Smooth muscle cell (in vitro differentiated cells): ENCODE results near the gene ANKFY1. TPM values are rescaled to one million over a fixed set of nuclear protein-coding genes. Genes with fewer than 3 reads are reported as not detected.

Source experiments
- DNase-seq: peaks from one replicate; lab custom pipeline; 2025; ENCODE audit not compliant: unreplicated experiment; lab: John Stamatoyannopoulos, UW
- H2AFZ ChIP-seq: fragments of 200-600 bp; sonication (generic); 2 replicates; pipeline ENCODE4 v1.6.0; 2016; ENCODE audit warnings: antibody characterized with exemption, low read depth, mild to moderate bottlenecking
- H3F3A ChIP-seq: fragments of 200-600 bp; sonication (generic); 2 replicates; pipeline ENCODE4 v1.6.0; 2017; ENCODE audit warnings: antibody characterized with exemption, low read depth
- H3K27ac ChIP-seq: fragments of 200-600 bp; sonication (generic); 2 replicates; pipeline ENCODE4 v1.5.1; 2016; ENCODE audit warnings: low read depth, mild to moderate bottlenecking
- H3K27me3 ChIP-seq: fragments of 200-600 bp; sonication (generic); 2 replicates; pipeline ENCODE4 v1.6.1; 2016; ENCODE audit warnings: low read depth, mild to moderate bottlenecking
- H3K36me3 ChIP-seq: fragments of 200-600 bp; sonication (generic); 2 replicates; pipeline ENCODE4 v1.5.1; 2016; ENCODE audit warnings: low read depth
- H3K4me1 ChIP-seq: fragments of 200-600 bp; sonication (generic); 2 replicates; pipeline ENCODE4 v1.5.1; 2016; ENCODE audit warnings: low read depth
- H3K4me2 ChIP-seq: fragments of 200-600 bp; sonication (generic); 2 replicates; pipeline ENCODE4 v1.6.0; 2016; ENCODE audit warnings: mild to moderate bottlenecking
- H3K4me3 ChIP-seq: fragments of 200-600 bp; sonication (generic); 2 replicates; pipeline ENCODE4 v1.5.1; 2016; ENCODE audit warnings: mild to moderate bottlenecking
- H3K79me2 ChIP-seq: fragments of 200-600 bp; sonication (generic); 2 replicates; pipeline ENCODE4 v1.6.0; 2016; ENCODE audit warnings: low read depth, mild to moderate bottlenecking
- H3K9ac ChIP-seq: fragments of 200-600 bp; sonication (generic); 2 replicates; pipeline ENCODE4 v1.6.0; 2016; ENCODE audit warnings: low read depth
- H3K9me3 ChIP-seq: fragments of 200-600 bp; sonication (generic); replicated peaks from 2 replicates; pipeline ENCODE4 v1.5.1; 2016; ENCODE audit warnings: low read depth
- H4K20me1 ChIP-seq: fragments of 200-600 bp; sonication (generic); 2 replicates; pipeline ENCODE4 v1.6.0; 2016; ENCODE audit warnings: low read depth
- WGBS: methylation state at CpG from one replicate; pipeline ENCODE4 v1.1.7; 2016; ENCODE audit warnings: low lambda C conversion rate; 5-methylcytosine and 5-hydroxymethylcytosine counted together
- polyA plus RNA-seq: library from polyadenylated mRNA; unstranded; fragments of >200 nt; fragmentation: Nextera tagmentation; extraction: Ambion mirVana; gene quantifications from 2 replicates; pipeline ENCODE4 v1.2.1, GENCODE V29; 2016
- total RNA-seq: library from RNA; depleted of rRNA; stranded (reverse); fragments of >200 nt; gene quantifications from 2 replicates; pipeline ENCODE4 v1.2.3, GENCODE V29; 2014
- TF ChIP-seq, protein P1 (sequence below): fragments of 200-600 bp; sonication (generic); IDR thresholded peaks from 2 replicates; pipeline ENCODE4 v1.5.1; 2017; ENCODE audit warnings: borderline replicate concordance, mild to moderate bottlenecking, antibody characterized with exemption; ENCODE audit not compliant: insufficient read depth, poor library complexity, severe bottlenecking

Gene ANKFY1
- total and polyA plus RNA-seq, 2 experiments from 2014 or later: 11.5 to 26.3 TPM

DNA sequence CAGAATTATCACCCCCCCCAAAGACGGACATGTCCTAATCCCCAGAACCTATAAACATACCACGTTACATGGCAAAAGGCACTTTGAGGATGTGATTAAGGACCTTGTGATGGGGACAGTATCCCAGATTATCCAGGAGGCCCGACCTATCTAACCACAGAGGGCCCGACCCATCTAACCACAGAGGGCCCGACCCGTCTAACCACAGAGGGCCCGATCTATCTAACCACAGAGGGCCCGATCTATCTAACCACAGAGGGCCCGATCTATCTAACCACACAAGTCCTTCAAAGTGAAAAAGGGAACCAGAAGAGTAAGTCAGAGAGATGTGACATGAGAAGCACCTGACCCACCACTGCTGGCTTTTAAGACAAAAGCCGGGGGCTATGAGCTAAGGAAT is 56.8 kb downstream of the ANKFY1 start:
- peaks cover 14% of the 10 kb centered on the region for H3K79me2 ChIP-seq
- no peaks in the 10 kb centered on the region for H3K9me3 ChIP-seq
- no peak overlapping the region for H2AFZ ChIP-seq
- no peaks in the 10 kb centered on the region for H3K4me1 ChIP-seq
- H4K20me1 ChIP-seq: peaks cover 69% of the 10 kb centered on the region
- H3K36me3 ChIP-seq: peaks cover 14% of the 10 kb centered on the region
- no peak overlapping the region for H3K9ac ChIP-seq
- no peak overlapping the region for H3K27ac ChIP-seq
- WGBS: 63% methylated on average over 10 of the region's 10 CpGs
- no peaks in the 10 kb centered on the region for H3F3A ChIP-seq
- TF ChIP-seq, protein P1, sequence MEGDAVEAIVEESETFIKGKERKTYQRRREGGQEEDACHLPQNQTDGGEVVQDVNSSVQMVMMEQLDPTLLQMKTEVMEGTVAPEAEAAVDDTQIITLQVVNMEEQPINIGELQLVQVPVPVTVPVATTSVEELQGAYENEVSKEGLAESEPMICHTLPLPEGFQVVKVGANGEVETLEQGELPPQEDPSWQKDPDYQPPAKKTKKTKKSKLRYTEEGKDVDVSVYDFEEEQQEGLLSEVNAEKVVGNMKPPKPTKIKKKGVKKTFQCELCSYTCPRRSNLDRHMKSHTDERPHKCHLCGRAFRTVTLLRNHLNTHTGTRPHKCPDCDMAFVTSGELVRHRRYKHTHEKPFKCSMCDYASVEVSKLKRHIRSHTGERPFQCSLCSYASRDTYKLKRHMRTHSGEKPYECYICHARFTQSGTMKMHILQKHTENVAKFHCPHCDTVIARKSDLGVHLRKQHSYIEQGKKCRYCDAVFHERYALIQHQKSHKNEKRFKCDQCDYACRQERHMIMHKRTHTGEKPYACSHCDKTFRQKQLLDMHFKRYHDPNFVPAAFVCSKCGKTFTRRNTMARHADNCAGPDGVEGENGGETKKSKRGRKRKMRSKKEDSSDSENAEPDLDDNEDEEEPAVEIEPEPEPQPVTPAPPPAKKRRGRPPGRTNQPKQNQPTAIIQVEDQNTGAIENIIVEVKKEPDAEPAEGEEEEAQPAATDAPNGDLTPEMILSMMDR: no peak
- H3K4me2 ChIP-seq: no peak overlapping the region
- no peaks in the 10 kb centered on the region for H3K27me3 ChIP-seq
- H3K4me3 ChIP-seq: no peak overlapping the region
- no peak for DNase-seq

DNA sequence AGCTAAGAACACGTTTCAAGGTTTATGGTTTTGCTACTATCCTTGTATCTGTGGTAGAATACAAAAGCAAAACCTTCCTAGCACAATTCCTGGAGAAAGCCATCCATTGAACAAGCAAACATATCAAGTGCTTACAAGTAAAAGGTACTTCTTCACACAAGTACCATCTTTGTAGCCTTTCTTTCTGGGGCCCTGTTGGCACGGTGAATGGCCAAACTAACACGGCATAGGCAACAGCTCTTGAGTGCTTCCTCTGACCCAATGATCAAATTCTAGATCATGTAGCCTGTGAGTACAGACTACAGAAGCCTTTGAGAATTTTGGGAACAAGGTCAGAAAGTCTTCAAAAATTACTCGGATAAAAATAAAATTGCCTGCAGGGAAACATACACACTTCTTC is 57.9 kb downstream of the ANKFY1 start:
- Histone ChIP-seq H4K20me1 (peaks cover 59% of the 10 kb centered on the region), H3K36me3 (peaks cover 14% of the 10 kb centered on the region), H3K27me3 (no peaks in the 10 kb centered on the region), H3K27ac (no peak overlapping the region), H3K4me2 (no peak overlapping the region), H3K79me2 (peaks cover 10% of the 10 kb centered on the region), H3K4me1 (no peaks in the 10 kb centered on the region), H2AFZ (no peak overlapping the region), H3K4me3 (no peak overlapping the region), H3K9ac (no peak overlapping the region), H3F3A (no peaks in the 10 kb centered on the region), H3K9me3 (no peaks in the 10 kb centered on the region)
- 73% methylated on average over 4 of the region's 4 CpGs for WGBS
- TF ChIP-seq, protein P1: no peak
- no peak for DNase-seq

DNA sequence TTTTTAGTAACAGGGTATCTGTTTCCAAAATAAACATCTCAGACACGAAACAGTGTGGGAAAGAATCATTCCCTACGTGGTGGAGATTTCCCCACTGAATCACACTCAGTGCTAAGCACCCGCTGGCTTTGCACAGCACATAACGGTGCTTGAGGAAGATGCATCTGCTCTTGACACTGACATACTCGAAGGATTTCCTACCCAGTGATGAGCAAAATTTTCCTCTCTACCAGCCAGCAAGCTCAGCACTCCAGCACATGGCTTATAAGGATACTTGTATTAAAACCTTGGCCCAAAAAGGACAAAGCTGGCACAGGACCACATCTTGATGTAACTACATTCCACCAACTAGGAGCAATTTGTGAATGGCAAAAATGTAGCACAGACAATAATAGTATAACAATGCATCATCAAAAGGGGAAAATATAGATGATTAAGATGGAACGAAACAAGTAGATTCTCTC is 59.0 kb downstream of the ANKFY1 start:
- H3K4me3 ChIP-seq: no peak overlapping the region
- no peak for DNase-seq
- peaks cover 60% of the 10 kb centered on the region for H4K20me1 ChIP-seq
- no peak overlapping the region for H2AFZ ChIP-seq
- H3K4me1 ChIP-seq: no peaks in the 10 kb centered on the region
- H3K9ac ChIP-seq: no peak overlapping the region
- H3K4me2 ChIP-seq: no peak overlapping the region
- H3K36me3 ChIP-seq: peaks cover 14% of the 10 kb centered on the region
- no peaks in the 10 kb centered on the region for H3K9me3 ChIP-seq
- TF ChIP-seq, protein P1: no peak
- H3K79me2 ChIP-seq: peaks cover 5% of the 10 kb centered on the region
- H3K27ac ChIP-seq: peak overlapping the region; percentile 56
- H3K27me3 ChIP-seq: no peaks in the 10 kb centered on the region
- H3F3A ChIP-seq: no peaks in the 10 kb centered on the region
- WGBS: 68% methylated on average over 6 of the region's 6 CpGs

DNA sequence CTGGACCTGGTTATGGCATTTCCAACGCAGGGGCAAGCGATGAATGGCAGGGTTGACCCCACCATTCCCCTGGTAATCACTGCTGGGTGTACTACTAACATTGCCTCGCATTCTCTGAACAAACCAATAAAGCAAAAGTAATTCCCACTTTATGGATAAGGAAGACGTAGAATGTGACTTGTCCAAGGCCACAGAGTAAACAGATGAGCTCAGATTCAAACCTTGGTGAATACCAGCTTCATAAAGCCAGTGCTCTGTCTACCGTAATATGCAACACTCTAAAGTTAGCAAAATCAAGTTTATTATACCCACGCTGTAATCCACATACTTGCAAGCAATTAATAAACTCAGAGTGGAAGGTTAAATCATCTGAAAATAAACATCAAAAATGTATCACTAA is 59.6 kb downstream of the ANKFY1 start:
- Histone ChIP-seq H2AFZ (no peak overlapping the region), H3K27ac (peak overlapping the region; percentile 56), H3K4me2 (no peak overlapping the region), H4K20me1 (peaks cover 61% of the 10 kb centered on the region), H3F3A (no peaks in the 10 kb centered on the region), H3K4me3 (no peak overlapping the region), H3K4me1 (no peaks in the 10 kb centered on the region), H3K79me2 (no peaks in the 10 kb centered on the region), H3K9me3 (no peaks in the 10 kb centered on the region), H3K9ac (no peak overlapping the region), H3K36me3 (peaks cover 14% of the 10 kb centered on the region), H3K27me3 (no peaks in the 10 kb centered on the region)
- TF ChIP-seq, protein P1: no peak
- 89% methylated on average over 6 of the region's 6 CpGs for WGBS
- no peak for DNase-seq
